Measurements from ENCODE around the gene CNTN4. TPM values are rescaled to one million over a fixed set of nuclear protein-coding genes. Genes with fewer than 3 reads are reported as not detected.
A peak's percentile ranks its signal among the peaks of the same experiment; 100 is the strongest.

CNTN4 gene
- total RNA-seq, 1 donor from 2014 or later = not detected

- no peak overlapping the region for H3K4me3 ChIP-seq (ENCODE audit: insufficient read depth, low read depth, low read length)
These were observed 961.0 kb downstream of the CNTN4 start for GRCh38 chr3:3059645-3060044.

DNA sequence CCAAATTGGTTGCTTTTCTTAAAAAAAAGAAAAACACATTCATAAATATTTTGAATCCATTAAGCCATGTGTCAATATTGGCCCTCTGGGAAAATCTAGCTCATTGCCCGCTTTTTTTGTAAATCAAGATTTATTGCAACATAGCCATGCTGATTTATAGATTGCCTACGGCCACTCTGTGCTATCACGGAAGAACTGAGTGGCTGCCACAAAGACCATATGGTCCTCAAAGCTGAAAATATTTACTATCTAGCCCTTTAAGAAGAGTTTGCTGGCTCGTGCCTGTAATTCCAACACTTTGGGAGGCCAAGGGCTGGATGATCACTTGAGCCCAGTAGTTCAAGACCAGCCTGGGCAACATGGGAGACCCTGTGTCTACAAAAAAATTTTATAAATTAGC, 965.6 kb downstream of the CNTN4 start:
- no peak for TF ChIP-seq EZH2 (IDR thresholded peaks at IDR 0.05; ENCODE audit: insufficient read depth, low read length)
- TF ChIP-seq, protein P1, sequence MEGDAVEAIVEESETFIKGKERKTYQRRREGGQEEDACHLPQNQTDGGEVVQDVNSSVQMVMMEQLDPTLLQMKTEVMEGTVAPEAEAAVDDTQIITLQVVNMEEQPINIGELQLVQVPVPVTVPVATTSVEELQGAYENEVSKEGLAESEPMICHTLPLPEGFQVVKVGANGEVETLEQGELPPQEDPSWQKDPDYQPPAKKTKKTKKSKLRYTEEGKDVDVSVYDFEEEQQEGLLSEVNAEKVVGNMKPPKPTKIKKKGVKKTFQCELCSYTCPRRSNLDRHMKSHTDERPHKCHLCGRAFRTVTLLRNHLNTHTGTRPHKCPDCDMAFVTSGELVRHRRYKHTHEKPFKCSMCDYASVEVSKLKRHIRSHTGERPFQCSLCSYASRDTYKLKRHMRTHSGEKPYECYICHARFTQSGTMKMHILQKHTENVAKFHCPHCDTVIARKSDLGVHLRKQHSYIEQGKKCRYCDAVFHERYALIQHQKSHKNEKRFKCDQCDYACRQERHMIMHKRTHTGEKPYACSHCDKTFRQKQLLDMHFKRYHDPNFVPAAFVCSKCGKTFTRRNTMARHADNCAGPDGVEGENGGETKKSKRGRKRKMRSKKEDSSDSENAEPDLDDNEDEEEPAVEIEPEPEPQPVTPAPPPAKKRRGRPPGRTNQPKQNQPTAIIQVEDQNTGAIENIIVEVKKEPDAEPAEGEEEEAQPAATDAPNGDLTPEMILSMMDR (IDR thresholded peaks at IDR 0.05; ENCODE audit: insufficient read depth, low read depth, low read length) = no peak
- no peak for DNase-seq (ENCODE audit: low read depth)
- Histone ChIP-seq H3K27me3 (ENCODE audit: insufficient read depth, low read length) (no peaks in the 10 kb centered on the region), H3K9ac (ENCODE audit: low read length) (no peak overlapping the region), H3K4me2 (ENCODE audit: low read length) (no peak overlapping the region), H3K4me1 (ENCODE audit: insufficient read depth, low read length) (no peaks in the 10 kb centered on the region), H3K9me3 (ENCODE audit: insufficient read depth, low read depth, low read length) (no peaks in the 10 kb centered on the region), H3K36me3 (ENCODE audit: insufficient read depth, low read length) (no peaks in the 10 kb centered on the region), H3K79me2 (ENCODE audit: insufficient read depth, low read length) (no peaks in the 10 kb centered on the region), H3K27ac (ENCODE audit: low read depth, low read length) (no peak overlapping the region), H2AFZ (ENCODE audit: low read depth, low read length) (no peak overlapping the region), H3K4me3 (ENCODE audit: insufficient read depth, low read depth, low read length) (no peak overlapping the region), H4K20me1 (ENCODE audit: insufficient read depth, low read length) (no peaks in the 10 kb centered on the region)
- Mint-ChIP-seq H3K9me3 (ENCODE audit: unreplicated experiment) (peaks cover 6% of the 10 kb centered on the region), H3K4me1 (ENCODE audit: low read depth, unreplicated experiment) (no peaks in the 10 kb centered on the region), H3K27ac (ENCODE audit: unreplicated experiment) (no peak overlapping the region), H3K36me3 (ENCODE audit: low read depth, unreplicated experiment) (no peaks in the 10 kb centered on the region), H3K4me3 (ENCODE audit: unreplicated experiment) (no peak overlapping the region), H3K27me3 (ENCODE audit: low read depth, unreplicated experiment) (no peaks in the 10 kb centered on the region)
- FAIRE-seq = no peak

More at GRCh38 chr3:3059645-3060044, 961.0 kb downstream of the CNTN4 start:
- H4K20me1 ChIP-seq (ENCODE audit: insufficient read depth, low read length) = no peaks in the 10 kb centered on the region
- no peak overlapping the region for H3K27ac Mint-ChIP-seq (ENCODE audit: unreplicated experiment)
- DNase-seq (ENCODE audit: low read depth) (no peak), FAIRE-seq (no peak)
- no peak overlapping the region for H3K27ac ChIP-seq (ENCODE audit: low read depth, low read length)
- H3K4me3 Mint-ChIP-seq (ENCODE audit: unreplicated experiment) = no peak overlapping the region
- H3K36me3 Mint-ChIP-seq (ENCODE audit: low read depth, unreplicated experiment) = no peaks in the 10 kb centered on the region
- no peak overlapping the region for H2AFZ ChIP-seq (ENCODE audit: low read depth, low read length)
- H3K9me3 Mint-ChIP-seq (ENCODE audit: unreplicated experiment) = peaks cover 3% of the 10 kb centered on the region
- TF ChIP-seq, protein P1 (IDR thresholded peaks at IDR 0.05; ENCODE audit: insufficient read depth, low read depth, low read length) = no peak
- TF ChIP-seq EZH2 (IDR thresholded peaks at IDR 0.05; ENCODE audit: insufficient read depth, low read length) = no peak
- H3K79me2 ChIP-seq (ENCODE audit: insufficient read depth, low read length) = no peaks in the 10 kb centered on the region
- H3K9ac ChIP-seq (ENCODE audit: low read length) = no peak overlapping the region
- no peaks in the 10 kb centered on the region for H3K4me1 Mint-ChIP-seq (ENCODE audit: low read depth, unreplicated experiment)
- no peaks in the 10 kb centered on the region for H3K9me3 ChIP-seq (ENCODE audit: insufficient read depth, low read depth, low read length)
- no peak overlapping the region for H3K4me2 ChIP-seq (ENCODE audit: low read length)
- H3K27me3 Mint-ChIP-seq (ENCODE audit: low read depth, unreplicated experiment) = no peaks in the 10 kb centered on the region
- H3K36me3 ChIP-seq (ENCODE audit: insufficient read depth, low read length) = no peaks in the 10 kb centered on the region
- H3K27me3 ChIP-seq (ENCODE audit: insufficient read depth, low read length) = no peaks in the 10 kb centered on the region
- H3K4me1 ChIP-seq (ENCODE audit: insufficient read depth, low read length) = no peaks in the 10 kb centered on the region

GRCh38 chr3:3065876-3066275, 967.2 kb downstream of the CNTN4 start:
- H3K27me3 Mint-ChIP-seq (ENCODE audit: low read depth, unreplicated experiment) = no peaks in the 10 kb centered on the region
- H3K4me1 ChIP-seq (ENCODE audit: insufficient read depth, low read length) = no peaks in the 10 kb centered on the region
- peak overlapping the region; percentile 9 for H2AFZ ChIP-seq (ENCODE audit: low read depth, low read length)
- no peak overlapping the region for H3K4me3 ChIP-seq (ENCODE audit: insufficient read depth, low read depth, low read length)
- no peak overlapping the region for H3K27ac ChIP-seq (ENCODE audit: low read depth, low read length)
- no peaks in the 10 kb centered on the region for H3K27me3 ChIP-seq (ENCODE audit: insufficient read depth, low read length)
- DNase-seq (ENCODE audit: low read depth) (peak; percentile 59), FAIRE-seq (no peak)
- peaks cover 6% of the 10 kb centered on the region for H3K9me3 Mint-ChIP-seq (ENCODE audit: unreplicated experiment)
- no peak overlapping the region for H3K4me3 Mint-ChIP-seq (ENCODE audit: unreplicated experiment)
- H3K4me1 Mint-ChIP-seq (ENCODE audit: low read depth, unreplicated experiment) = no peaks in the 10 kb centered on the region
- no peak overlapping the region for H3K4me2 ChIP-seq (ENCODE audit: low read length)
- no peaks in the 10 kb centered on the region for H3K9me3 ChIP-seq (ENCODE audit: insufficient read depth, low read depth, low read length)
- H3K9ac ChIP-seq (ENCODE audit: low read length) = no peak overlapping the region
- no peak overlapping the region for H3K27ac Mint-ChIP-seq (ENCODE audit: unreplicated experiment)
- H3K36me3 ChIP-seq (ENCODE audit: insufficient read depth, low read length) = no peaks in the 10 kb centered on the region
- no peaks in the 10 kb centered on the region for H3K79me2 ChIP-seq (ENCODE audit: insufficient read depth, low read length)
- no peaks in the 10 kb centered on the region for H3K36me3 Mint-ChIP-seq (ENCODE audit: low read depth, unreplicated experiment)
- TF ChIP-seq, protein P1 (IDR thresholded peaks at IDR 0.05; ENCODE audit: insufficient read depth, low read depth, low read length) = no peak
- no peak for TF ChIP-seq EZH2 (IDR thresholded peaks at IDR 0.05; ENCODE audit: insufficient read depth, low read length)
- no peaks in the 10 kb centered on the region for H4K20me1 ChIP-seq (ENCODE audit: insufficient read depth, low read length)
